Astrocyte (in vitro differentiated cells and primary cell): ENCODE data around the gene DDX31. TPM values are rescaled to one million over a fixed set of nuclear protein-coding genes. Genes with fewer than 3 reads are reported as not detected.
A peak's percentile ranks its signal among the peaks of the same experiment; 100 is the strongest.

Experiments used
- DNase-seq: peaks from one replicate; pipeline ENCODE4 v3.0.0-alpha.2; 2010; ENCODE audit warnings: low read depth
- FAIRE-seq: peaks from 2 replicates; lab custom pipeline; 2011; peaks lifted over from hg19 to GRCh38; lab: Jason Lieb, UNC
- H2AFZ ChIP-seq: 2 replicates; pipeline ENCODE4 v1.6.0; 2012; ENCODE audit warnings: low read depth, low read length, inconsistent platforms
- H3K27ac ChIP-seq: 2 replicates; pipeline ENCODE4 v1.5.1; 2011; ENCODE audit warnings: low read depth, low read length, inconsistent platforms
- H3K27me3 ChIP-seq: 2 replicates; pipeline ENCODE4 v1.6.0; 2011; ENCODE audit warnings: low read length, inconsistent platforms; ENCODE audit not compliant: insufficient read depth
- H3K36me3 ChIP-seq: 2 replicates; pipeline ENCODE4 v1.5.1; 2011; ENCODE audit warnings: low read length, inconsistent platforms; ENCODE audit not compliant: insufficient read depth
- H3K4me1 ChIP-seq: 2 replicates; pipeline ENCODE4 v1.5.1; 2011; ENCODE audit warnings: low read length, inconsistent platforms; ENCODE audit not compliant: insufficient read depth
- H3K4me2 ChIP-seq: 2 replicates; pipeline ENCODE4 v1.6.0; 2012; ENCODE audit warnings: low read length, inconsistent platforms
- H3K4me3 ChIP-seq: 2 replicates; pipeline ENCODE4 v1.5.1; 2011; ENCODE audit warnings: low read depth, mild to moderate bottlenecking, low read length, inconsistent platforms; ENCODE audit not compliant: insufficient read depth
- H3K79me2 ChIP-seq: 2 replicates; pipeline ENCODE4 v1.6.0; 2012; ENCODE audit warnings: mild to moderate bottlenecking, low read length, inconsistent platforms; ENCODE audit not compliant: insufficient read depth
- H3K9ac ChIP-seq: 2 replicates; pipeline ENCODE4 v1.6.0; 2012; ENCODE audit warnings: mild to moderate bottlenecking, low read length, inconsistent platforms
- H3K9me3 ChIP-seq: 2 replicates; pipeline ENCODE4 v1.5.1; 2012; ENCODE audit warnings: low read depth, mild to moderate bottlenecking, low read length, inconsistent platforms; ENCODE audit not compliant: insufficient read depth
- H4K20me1 ChIP-seq: 2 replicates; pipeline ENCODE4 v1.6.0; 2012; ENCODE audit warnings: low read length, inconsistent platforms; ENCODE audit not compliant: insufficient read depth
- H3K27ac Mint-ChIP-seq: one replicate; pipeline ENCODE4 v1.8.0; 2021; ENCODE audit warnings: mild to moderate bottlenecking, mixed read lengths; ENCODE audit not compliant: unreplicated experiment
- H3K27me3 Mint-ChIP-seq: one replicate; pipeline ENCODE4 v1.8.0; 2021; ENCODE audit warnings: low read depth, mixed read lengths; ENCODE audit not compliant: unreplicated experiment
- H3K36me3 Mint-ChIP-seq: one replicate; pipeline ENCODE4 v1.8.0; 2021; ENCODE audit warnings: low read depth, mixed read lengths; ENCODE audit not compliant: unreplicated experiment
- H3K4me1 Mint-ChIP-seq: one replicate; pipeline ENCODE4 v1.8.0; 2021; ENCODE audit warnings: low read depth, mixed read lengths; ENCODE audit not compliant: unreplicated experiment
- H3K4me3 Mint-ChIP-seq: one replicate; pipeline ENCODE4 v1.8.0; 2021; ENCODE audit warnings: mild to moderate bottlenecking, moderate library complexity, mixed read lengths; ENCODE audit not compliant: unreplicated experiment
- H3K9me3 Mint-ChIP-seq: one replicate; pipeline ENCODE4 v1.8.0; 2021; ENCODE audit warnings: mild to moderate bottlenecking, mixed read lengths; ENCODE audit not compliant: unreplicated experiment
- EZH2 ChIP-seq: IDR thresholded peaks from 2 replicates; pipeline ENCODE4 v1.6.1; 2012; ENCODE audit warnings: mild to moderate bottlenecking, low read length, inconsistent platforms; ENCODE audit not compliant: insufficient read depth
- total RNA-seq: library from RNA; stranded (reverse); gene quantifications from 2 replicates; pipeline ENCODE4 v1.2.1, GENCODE V29; 2021
- TF ChIP-seq, protein P1 (sequence below): IDR thresholded peaks from 2 replicates; pipeline ENCODE4 v1.5.1; 2011; ENCODE audit warnings: low read depth, mild to moderate bottlenecking, inconsistent platforms, low read length, moderate library complexity; ENCODE audit not compliant: insufficient read depth

The DDX31 gene
- total RNA-seq, 1 donor from 2014 or later = 20.5 TPM

- Histone ChIP-seq H3K9me3 (no peaks in the 10 kb centered on the region), H3K4me1 (peaks cover 19% of the 10 kb centered on the region), H3K36me3 (peaks cover 33% of the 10 kb centered on the region), H3K9ac (no peak overlapping the region), H3K4me2 (peak overlapping the region; percentile 49), H4K20me1 (peaks cover 22% of the 10 kb centered on the region), H3K27me3 (no peaks in the 10 kb centered on the region), H3K79me2 (no peaks in the 10 kb centered on the region), H2AFZ (no peak overlapping the region), H3K4me3 (no peak overlapping the region), H3K27ac (peak overlapping the region; percentile 38)
- Mint-ChIP-seq H3K4me1 (peaks cover 36% of the 10 kb centered on the region), H3K27me3 (no peaks in the 10 kb centered on the region), H3K4me3 (peak overlapping the region; percentile 58), H3K36me3 (peaks cover 21% of the 10 kb centered on the region), H3K27ac (peak overlapping the region; percentile 85), H3K9me3 (no peaks in the 10 kb centered on the region)
- DNase-seq = peak; percentile 77
- FAIRE-seq = no peak
- TF ChIP-seq, protein P1, sequence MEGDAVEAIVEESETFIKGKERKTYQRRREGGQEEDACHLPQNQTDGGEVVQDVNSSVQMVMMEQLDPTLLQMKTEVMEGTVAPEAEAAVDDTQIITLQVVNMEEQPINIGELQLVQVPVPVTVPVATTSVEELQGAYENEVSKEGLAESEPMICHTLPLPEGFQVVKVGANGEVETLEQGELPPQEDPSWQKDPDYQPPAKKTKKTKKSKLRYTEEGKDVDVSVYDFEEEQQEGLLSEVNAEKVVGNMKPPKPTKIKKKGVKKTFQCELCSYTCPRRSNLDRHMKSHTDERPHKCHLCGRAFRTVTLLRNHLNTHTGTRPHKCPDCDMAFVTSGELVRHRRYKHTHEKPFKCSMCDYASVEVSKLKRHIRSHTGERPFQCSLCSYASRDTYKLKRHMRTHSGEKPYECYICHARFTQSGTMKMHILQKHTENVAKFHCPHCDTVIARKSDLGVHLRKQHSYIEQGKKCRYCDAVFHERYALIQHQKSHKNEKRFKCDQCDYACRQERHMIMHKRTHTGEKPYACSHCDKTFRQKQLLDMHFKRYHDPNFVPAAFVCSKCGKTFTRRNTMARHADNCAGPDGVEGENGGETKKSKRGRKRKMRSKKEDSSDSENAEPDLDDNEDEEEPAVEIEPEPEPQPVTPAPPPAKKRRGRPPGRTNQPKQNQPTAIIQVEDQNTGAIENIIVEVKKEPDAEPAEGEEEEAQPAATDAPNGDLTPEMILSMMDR = peak; percentile 11
- no peak for TF ChIP-seq EZH2
Measured at GRCh38 chr9:132631280-132631679, 38.5 kb downstream of the DDX31 start.

GRCh38 chr9:132630811-132631210, 39.0 kb downstream of the DDX31 start:
- no peak for FAIRE-seq

DNA sequence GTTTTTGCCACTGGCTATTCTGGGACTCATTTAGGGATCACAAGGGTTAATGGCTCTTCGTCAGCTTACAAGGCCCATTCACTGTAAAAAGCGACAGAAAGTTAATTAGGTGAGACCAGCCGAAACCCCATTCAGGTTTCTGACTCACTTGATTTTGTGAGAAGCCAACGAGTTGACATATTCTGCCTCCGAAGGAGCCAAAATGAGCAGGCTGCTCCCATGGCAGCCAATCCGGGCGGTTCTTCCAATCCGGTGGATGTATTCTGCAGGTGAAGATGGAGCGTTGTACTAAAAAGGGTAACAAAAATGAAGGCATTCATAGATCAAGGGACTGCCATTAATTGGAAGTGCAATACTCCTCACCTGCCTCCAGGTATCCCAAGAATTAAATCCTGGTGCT, 39.7 kb downstream of the DDX31 start:
- Mint-ChIP-seq H3K27ac (no peak overlapping the region), H3K9me3 (no peaks in the 10 kb centered on the region), H3K4me3 (no peak overlapping the region), H3K4me1 (peaks cover 37% of the 10 kb centered on the region), H3K27me3 (no peaks in the 10 kb centered on the region), H3K36me3 (peaks cover 23% of the 10 kb centered on the region)
- no peaks in the 10 kb centered on the region for H3K79me2 ChIP-seq
- H4K20me1 ChIP-seq = peaks cover 22% of the 10 kb centered on the region
- DNase-seq (no peak), FAIRE-seq (no peak)
- H3K36me3 ChIP-seq = peaks cover 35% of the 10 kb centered on the region
- no peak overlapping the region for H3K9ac ChIP-seq
- peaks cover 19% of the 10 kb centered on the region for H3K4me1 ChIP-seq
- H3K9me3 ChIP-seq = no peaks in the 10 kb centered on the region
- H3K27ac ChIP-seq = no peak overlapping the region
- no peak overlapping the region for H3K4me2 ChIP-seq
- no peak overlapping the region for H3K4me3 ChIP-seq
- H3K27me3 ChIP-seq = no peaks in the 10 kb centered on the region
- H2AFZ ChIP-seq = no peak overlapping the region
- TF ChIP-seq, protein P1 = no peak
- TF ChIP-seq EZH2 = no peak

More at GRCh38 chr9:132630811-132631210, 39.0 kb downstream of the DDX31 start:
- Histone ChIP-seq H3K9ac (no peak overlapping the region), H3K4me3 (no peak overlapping the region), H4K20me1 (peaks cover 22% of the 10 kb centered on the region), H3K36me3 (peaks cover 33% of the 10 kb centered on the region), H2AFZ (no peak overlapping the region), H3K27me3 (no peaks in the 10 kb centered on the region), H3K4me2 (peak overlapping the region; percentile 49), H3K9me3 (no peaks in the 10 kb centered on the region), H3K79me2 (no peaks in the 10 kb centered on the region), H3K4me1 (peaks cover 19% of the 10 kb centered on the region), H3K27ac (no peak overlapping the region)
- no peak for DNase-seq
- H3K36me3 Mint-ChIP-seq = peaks cover 21% of the 10 kb centered on the region
- no peak overlapping the region for H3K27ac Mint-ChIP-seq
- H3K4me3 Mint-ChIP-seq = no peak overlapping the region
- H3K4me1 Mint-ChIP-seq = peaks cover 37% of the 10 kb centered on the region
- no peaks in the 10 kb centered on the region for H3K9me3 Mint-ChIP-seq
- TF ChIP-seq, protein P1 = no peak
- TF ChIP-seq EZH2 = no peak
- no peaks in the 10 kb centered on the region for H3K27me3 Mint-ChIP-seq
